ENCODE measurements around the gene CDH13.

DNA sequence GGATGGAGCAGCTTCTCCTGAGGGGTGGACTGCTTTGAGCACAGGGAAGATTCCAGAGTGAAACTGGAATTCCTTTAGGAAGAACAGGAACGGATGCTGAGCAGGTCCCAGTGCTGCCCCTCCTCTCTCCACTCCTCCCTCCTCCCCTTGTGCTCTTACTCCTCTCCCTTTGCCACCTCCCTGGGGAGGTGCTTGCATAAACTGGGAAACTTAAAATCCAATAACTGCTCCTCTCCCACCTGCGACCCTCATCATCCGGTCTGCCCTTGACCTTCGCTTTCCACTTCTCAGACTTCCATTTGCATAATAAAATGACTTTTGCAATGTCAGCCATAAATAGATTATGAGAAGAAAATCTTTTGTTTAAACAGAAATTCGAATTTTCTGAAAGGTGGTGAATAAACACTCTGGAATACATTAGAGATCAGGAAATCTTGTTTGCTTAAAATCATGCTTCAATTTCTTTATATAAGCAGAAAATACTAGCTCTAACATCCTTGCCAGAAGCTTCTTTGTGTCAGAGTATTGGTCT, 1204.8 kb downstream of the CDH13 start:
- TF ChIP-seq ZNF561 (CRISPR knock-in tag; conservative IDR thresholded peaks at IDR 0.05) = no peak
- no peak for TF ChIP-seq ZNF253 (CRISPR knock-in tag; conservative IDR thresholded peaks at IDR 0.05)
- no peak for TF ChIP-seq EP300 (IDR thresholded peaks at IDR 0.05; ENCODE audit: low read length)
- TF ChIP-seq NFYB (IDR thresholded peaks at IDR 0.05; ENCODE audit: extremely low read depth, insufficient read length) = no peak
- no peak for TF ChIP-seq ATF1 (CRISPR knock-in tag; IDR thresholded peaks at IDR 0.05)
- no peak for TF ChIP-seq ATF1 (tag; IDR thresholded peaks at IDR 0.05)
- TF ChIP-seq, protein P1, sequence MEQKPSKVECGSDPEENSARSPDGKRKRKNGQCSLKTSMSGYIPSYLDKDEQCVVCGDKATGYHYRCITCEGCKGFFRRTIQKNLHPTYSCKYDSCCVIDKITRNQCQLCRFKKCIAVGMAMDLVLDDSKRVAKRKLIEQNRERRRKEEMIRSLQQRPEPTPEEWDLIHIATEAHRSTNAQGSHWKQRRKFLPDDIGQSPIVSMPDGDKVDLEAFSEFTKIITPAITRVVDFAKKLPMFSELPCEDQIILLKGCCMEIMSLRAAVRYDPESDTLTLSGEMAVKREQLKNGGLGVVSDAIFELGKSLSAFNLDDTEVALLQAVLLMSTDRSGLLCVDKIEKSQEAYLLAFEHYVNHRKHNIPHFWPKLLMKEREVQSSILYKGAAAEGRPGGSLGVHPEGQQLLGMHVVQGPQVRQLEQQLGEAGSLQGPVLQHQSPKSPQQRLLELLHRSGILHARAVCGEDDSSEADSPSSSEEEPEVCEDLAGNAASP (IDR thresholded peaks at IDR 0.05) = no peak
- no peak for TF ChIP-seq YY1 (IDR thresholded peaks at IDR 0.05; ENCODE audit: borderline replicate concordance in 1 of 3, control insufficient read depth in 1 of 3, extremely low read depth in 1 of 3, insufficient read depth in 3 of 3, insufficient read length in 1 of 3, insufficient replicate concordance in 2 of 3, low read depth in 1 of 3, low read length in 2 of 3)
- TF ChIP-seq, protein P2, sequence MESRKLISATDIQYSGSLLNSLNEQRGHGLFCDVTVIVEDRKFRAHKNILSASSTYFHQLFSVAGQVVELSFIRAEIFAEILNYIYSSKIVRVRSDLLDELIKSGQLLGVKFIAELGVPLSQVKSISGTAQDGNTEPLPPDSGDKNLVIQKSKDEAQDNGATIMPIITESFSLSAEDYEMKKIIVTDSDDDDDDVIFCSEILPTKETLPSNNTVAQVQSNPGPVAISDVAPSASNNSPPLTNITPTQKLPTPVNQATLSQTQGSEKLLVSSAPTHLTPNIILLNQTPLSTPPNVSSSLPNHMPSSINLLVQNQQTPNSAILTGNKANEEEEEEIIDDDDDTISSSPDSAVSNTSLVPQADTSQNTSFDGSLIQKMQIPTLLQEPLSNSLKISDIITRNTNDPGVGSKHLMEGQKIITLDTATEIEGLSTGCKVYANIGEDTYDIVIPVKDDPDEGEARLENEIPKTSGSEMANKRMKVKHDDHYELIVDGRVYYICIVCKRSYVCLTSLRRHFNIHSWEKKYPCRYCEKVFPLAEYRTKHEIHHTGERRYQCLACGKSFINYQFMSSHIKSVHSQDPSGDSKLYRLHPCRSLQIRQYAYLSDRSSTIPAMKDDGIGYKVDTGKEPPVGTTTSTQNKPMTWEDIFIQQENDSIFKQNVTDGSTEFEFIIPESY (CRISPR knock-in tag; IDR thresholded peaks at IDR 0.05) = no peak
- TF ChIP-seq NCOA2 (IDR thresholded peaks at IDR 0.05; ENCODE audit: partially characterized antibody in 2 of 2) = no peak
- TF ChIP-seq ZNF274 (IDR thresholded peaks at IDR 0.05; ENCODE audit: borderline replicate concordance, low read depth, low read length) = no peak
- TF ChIP-seq MTA1 (IDR thresholded peaks at IDR 0.05; ENCODE audit: borderline replicate concordance) = no peak
- TF ChIP-seq, protein P3, sequence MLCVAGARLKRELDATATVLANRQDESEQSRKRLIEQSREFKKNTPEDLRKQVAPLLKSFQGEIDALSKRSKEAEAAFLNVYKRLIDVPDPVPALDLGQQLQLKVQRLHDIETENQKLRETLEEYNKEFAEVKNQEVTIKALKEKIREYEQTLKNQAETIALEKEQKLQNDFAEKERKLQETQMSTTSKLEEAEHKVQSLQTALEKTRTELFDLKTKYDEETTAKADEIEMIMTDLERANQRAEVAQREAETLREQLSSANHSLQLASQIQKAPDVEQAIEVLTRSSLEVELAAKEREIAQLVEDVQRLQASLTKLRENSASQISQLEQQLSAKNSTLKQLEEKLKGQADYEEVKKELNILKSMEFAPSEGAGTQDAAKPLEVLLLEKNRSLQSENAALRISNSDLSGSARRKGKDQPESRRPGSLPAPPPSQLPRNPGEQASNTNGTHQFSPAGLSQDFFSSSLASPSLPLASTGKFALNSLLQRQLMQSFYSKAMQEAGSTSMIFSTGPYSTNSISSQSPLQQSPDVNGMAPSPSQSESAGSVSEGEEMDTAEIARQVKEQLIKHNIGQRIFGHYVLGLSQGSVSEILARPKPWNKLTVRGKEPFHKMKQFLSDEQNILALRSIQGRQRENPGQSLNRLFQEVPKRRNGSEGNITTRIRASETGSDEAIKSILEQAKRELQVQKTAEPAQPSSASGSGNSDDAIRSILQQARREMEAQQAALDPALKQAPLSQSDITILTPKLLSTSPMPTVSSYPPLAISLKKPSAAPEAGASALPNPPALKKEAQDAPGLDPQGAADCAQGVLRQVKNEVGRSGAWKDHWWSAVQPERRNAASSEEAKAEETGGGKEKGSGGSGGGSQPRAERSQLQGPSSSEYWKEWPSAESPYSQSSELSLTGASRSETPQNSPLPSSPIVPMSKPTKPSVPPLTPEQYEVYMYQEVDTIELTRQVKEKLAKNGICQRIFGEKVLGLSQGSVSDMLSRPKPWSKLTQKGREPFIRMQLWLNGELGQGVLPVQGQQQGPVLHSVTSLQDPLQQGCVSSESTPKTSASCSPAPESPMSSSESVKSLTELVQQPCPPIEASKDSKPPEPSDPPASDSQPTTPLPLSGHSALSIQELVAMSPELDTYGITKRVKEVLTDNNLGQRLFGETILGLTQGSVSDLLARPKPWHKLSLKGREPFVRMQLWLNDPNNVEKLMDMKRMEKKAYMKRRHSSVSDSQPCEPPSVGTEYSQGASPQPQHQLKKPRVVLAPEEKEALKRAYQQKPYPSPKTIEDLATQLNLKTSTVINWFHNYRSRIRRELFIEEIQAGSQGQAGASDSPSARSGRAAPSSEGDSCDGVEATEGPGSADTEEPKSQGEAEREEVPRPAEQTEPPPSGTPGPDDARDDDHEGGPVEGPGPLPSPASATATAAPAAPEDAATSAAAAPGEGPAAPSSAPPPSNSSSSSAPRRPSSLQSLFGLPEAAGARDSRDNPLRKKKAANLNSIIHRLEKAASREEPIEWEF (CRISPR knock-in tag; IDR thresholded peaks at IDR 0.05) = no peak
- TF ChIP-seq, protein P4, sequence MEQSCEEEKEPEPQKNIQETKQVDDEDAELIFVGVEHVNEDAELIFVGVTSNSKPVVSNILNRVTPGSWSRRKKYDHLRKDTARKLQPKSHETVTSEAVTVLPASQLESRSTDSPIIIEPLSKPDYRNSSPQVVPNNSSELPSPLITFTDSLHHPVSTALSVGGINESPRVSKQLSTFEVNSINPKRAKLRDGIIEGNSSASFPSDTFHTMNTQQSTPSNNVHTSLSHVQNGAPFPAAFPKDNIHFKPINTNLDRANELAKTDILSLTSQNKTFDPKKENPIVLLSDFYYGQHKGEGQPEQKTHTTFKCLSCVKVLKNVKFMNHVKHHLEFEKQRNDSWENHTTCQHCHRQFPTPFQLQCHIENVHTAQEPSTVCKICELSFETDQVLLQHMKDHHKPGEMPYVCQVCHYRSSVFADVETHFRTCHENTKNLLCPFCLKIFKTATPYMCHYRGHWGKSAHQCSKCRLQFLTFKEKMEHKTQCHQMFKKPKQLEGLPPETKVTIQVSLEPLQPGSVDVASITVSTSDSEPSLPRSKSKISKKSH (CRISPR knock-in tag; IDR thresholded peaks at IDR 0.05) = no peak

All from K562 (cell line).